GM12878 (cell line): ENCODE measurements around the gene LRRC45. TPM values are rescaled to one million over a fixed set of nuclear protein-coding genes. Genes with fewer than 3 reads are reported as not detected.

Experiments
- BCL11A ChIP-seq: IDR thresholded peaks from 2 replicates; pipeline ENCODE4 v1.6.1; 2011; ENCODE audit warnings: low read depth, low read length
- DPF2 ChIP-seq: fragments of 450-650 bp; IDR thresholded peaks from 2 replicates; pipeline ENCODE4 v1.6.1; 2017; ENCODE audit warnings: mild to moderate bottlenecking
- HCFC1 ChIP-seq: fragments of 150-350 bp; IDR thresholded peaks from 2 replicates; pipeline ENCODE4 v1.6.1; 2014; ENCODE audit warnings: low read length
- HDAC6 ChIP-seq: fragments of 200-600 bp; sonication (generic); IDR thresholded peaks from one replicate; pipeline ENCODE4 v1.8.0; 2017; ENCODE audit warnings: antibody characterized with exemption; ENCODE audit not compliant: unreplicated experiment
- IKZF1 ChIP-seq: fragments of 450-650 bp; conservative IDR thresholded peaks from 2 replicates; pipeline ENCODE4 v1.6.1; 2017; ENCODE audit warnings: antibody characterized with exemption, mild to moderate bottlenecking
- JUND ChIP-seq: IDR thresholded peaks from 2 replicates; pipeline ENCODE4 v1.6.1; 2012; ENCODE audit warnings: low read depth, mild to moderate bottlenecking, low read length, improper control_type of control experiment, moderate library complexity
- LARP7 ChIP-seq: fragments of 450-650 bp; IDR thresholded peaks from 2 replicates; pipeline ENCODE4 v1.6.1; 2017; ENCODE audit warnings: mild to moderate bottlenecking
- MEF2B ChIP-seq: fragments of 450-650 bp; IDR thresholded peaks from 2 replicates; pipeline ENCODE4 v1.6.1; 2018; ENCODE audit warnings: mild to moderate bottlenecking, moderate library complexity; ENCODE audit not compliant: partially characterized antibody, poor library complexity, severe bottlenecking
- MYC ChIP-seq: IDR thresholded peaks from 2 replicates; pipeline ENCODE4 v1.6.1; 2011; ENCODE audit warnings: mild to moderate bottlenecking, low read length, moderate library complexity, inconsistent platforms; ENCODE audit not compliant: insufficient read depth, insufficient replicate concordance, insufficient read length, severe bottlenecking
- NRF1 ChIP-seq: conservative IDR thresholded peaks from 2 replicates; pipeline ENCODE4 v1.6.1; 2011; ENCODE audit warnings: mild to moderate bottlenecking, low read depth, low read length, improper control_type of control experiment
- PAX5 ChIP-seq: IDR thresholded peaks from 2 replicates; pipeline ENCODE4 v1.6.1; 2011; ENCODE audit warnings: low read depth, low read length, borderline replicate concordance
- POLR2AphosphoS2 ChIP-seq: IDR thresholded peaks from 2 replicates; pipeline ENCODE4 v1.6.1; 2011; ENCODE audit warnings: low read depth, mild to moderate bottlenecking, low read length, improper control_type of control experiment, moderate library complexity
- TCF12 ChIP-seq: IDR thresholded peaks from 2 replicates; pipeline ENCODE4 v1.6.1; 2011; ENCODE audit warnings: low read depth, mild to moderate bottlenecking, low read length
- WRNIP1 ChIP-seq: IDR thresholded peaks from 2 replicates; pipeline ENCODE4 v1.6.1; 2011; ENCODE audit warnings: low read depth, low read length, improper control_type of control experiment, borderline replicate concordance
- ZNF24 ChIP-seq: fragments of 450-650 bp; IDR thresholded peaks from 2 replicates; pipeline ENCODE4 v1.6.1; 2017; ENCODE audit warnings: antibody characterized with exemption, mild to moderate bottlenecking
- polyA plus RNA-seq, 11 experiments: library from polyadenylated mRNA; depleted of rRNA in 4 of 11; unstranded in 6 of 11; stranded (reverse) in 5 of 11; fragments of >200 nt; fragmentation: Nextera tagmentation in 4 of 11; fragmentation: Illumina TruSeq in 1 of 11; extraction: Ambion mirVana in 4 of 11; extraction: Trizol in 1 of 11; gene quantifications; 1 replicate in 1 of 11; 2 replicates in 10 of 11; pipeline versions ENCODE4 v1.2.1 to v1.2.3, GENCODE V29; 2011 to 2016; ENCODE audit warnings: inconsistent platforms in 2 of 11, missing spikeins in 2 of 11, low read depth in 1 of 11
- total RNA-seq, 4 experiments: library from RNA; depleted of rRNA in 3 of 4; stranded (reverse); fragments of >200 nt in 3 of 4; fragmentation: Illumina TruSeq in 1 of 4; extraction: Trizol in 1 of 4; gene quantifications; 2 replicates each; pipeline versions ENCODE4 v1.2.1 to v1.2.3, GENCODE V29; 2013 to 2021
- TF ChIP-seq, protein P1 (sequence below): fragments of 450-650 bp; IDR thresholded peaks from 2 replicates; pipeline ENCODE4 v1.6.1; 2017; ENCODE audit warnings: antibody characterized with exemption, mild to moderate bottlenecking, moderate library complexity
- TF ChIP-seq, protein P2 (sequence below): fragments of 450-650 bp; formaldehyde crosslinking; IDR thresholded peaks from 2 replicates; pipeline ENCODE4 v1.4.0; 2022; ENCODE audit warnings: mild to moderate bottlenecking, moderate library complexity
- TF ChIP-seq, protein P3 (sequence below): fragments of 450-650 bp; IDR thresholded peaks from 2 replicates; pipeline ENCODE4 v1.6.1; 2017; ENCODE audit warnings: mild to moderate bottlenecking, moderate library complexity

LRRC45 gene
- total and polyA plus RNA-seq, 10 of the 15 experiments (the other 5 are each of a cell fraction or from before 2014, with no cell fraction given): 0.03 to 27.7 (median 10.4) TPM

DNA sequence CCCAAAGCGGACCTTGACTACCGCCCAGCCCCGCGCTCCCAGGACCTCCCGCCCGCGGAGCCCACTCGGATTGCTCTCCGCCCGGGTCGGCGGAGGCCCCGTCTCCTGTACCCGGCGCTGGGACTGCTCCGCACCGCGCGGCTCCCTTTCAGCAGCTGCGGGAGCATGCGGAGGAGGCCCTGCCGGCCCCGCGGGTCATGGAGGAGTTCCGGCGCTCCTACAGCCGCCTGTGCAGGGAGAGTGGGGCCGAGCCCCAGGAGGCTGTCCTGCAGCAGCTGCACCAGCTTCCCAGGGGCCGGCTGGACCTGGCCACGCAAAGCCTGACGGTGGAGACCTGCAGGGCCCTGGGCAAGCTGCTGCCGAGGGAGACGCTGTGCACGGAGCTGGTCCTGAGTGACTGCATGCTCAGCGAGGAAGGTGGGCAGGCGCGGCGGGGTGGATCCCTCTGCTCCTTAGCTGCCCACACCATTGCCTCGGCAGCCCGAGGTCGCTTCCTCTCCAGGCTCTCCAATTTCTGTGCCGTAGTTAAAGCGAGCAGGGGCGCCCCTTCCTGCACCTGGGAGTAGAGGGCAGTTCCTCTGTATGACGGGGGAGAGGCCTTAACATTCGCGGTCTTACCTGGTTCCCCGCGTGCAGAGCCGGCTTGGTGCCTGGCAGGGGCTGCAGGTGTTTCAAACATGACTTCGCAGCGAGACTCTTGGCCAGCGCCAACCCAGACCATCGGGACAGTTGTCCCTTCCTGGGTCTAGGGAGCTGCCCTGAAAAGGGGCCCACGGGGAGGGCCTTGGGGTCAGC is 539 bp downstream of the LRRC45 start (continued):
- TF ChIP-seq MEF2B: peak; percentile 18
- no peak for TF ChIP-seq HDAC6
- no peak for TF ChIP-seq PAX5
- TF ChIP-seq JUND: no peak
- TF ChIP-seq, protein P1, sequence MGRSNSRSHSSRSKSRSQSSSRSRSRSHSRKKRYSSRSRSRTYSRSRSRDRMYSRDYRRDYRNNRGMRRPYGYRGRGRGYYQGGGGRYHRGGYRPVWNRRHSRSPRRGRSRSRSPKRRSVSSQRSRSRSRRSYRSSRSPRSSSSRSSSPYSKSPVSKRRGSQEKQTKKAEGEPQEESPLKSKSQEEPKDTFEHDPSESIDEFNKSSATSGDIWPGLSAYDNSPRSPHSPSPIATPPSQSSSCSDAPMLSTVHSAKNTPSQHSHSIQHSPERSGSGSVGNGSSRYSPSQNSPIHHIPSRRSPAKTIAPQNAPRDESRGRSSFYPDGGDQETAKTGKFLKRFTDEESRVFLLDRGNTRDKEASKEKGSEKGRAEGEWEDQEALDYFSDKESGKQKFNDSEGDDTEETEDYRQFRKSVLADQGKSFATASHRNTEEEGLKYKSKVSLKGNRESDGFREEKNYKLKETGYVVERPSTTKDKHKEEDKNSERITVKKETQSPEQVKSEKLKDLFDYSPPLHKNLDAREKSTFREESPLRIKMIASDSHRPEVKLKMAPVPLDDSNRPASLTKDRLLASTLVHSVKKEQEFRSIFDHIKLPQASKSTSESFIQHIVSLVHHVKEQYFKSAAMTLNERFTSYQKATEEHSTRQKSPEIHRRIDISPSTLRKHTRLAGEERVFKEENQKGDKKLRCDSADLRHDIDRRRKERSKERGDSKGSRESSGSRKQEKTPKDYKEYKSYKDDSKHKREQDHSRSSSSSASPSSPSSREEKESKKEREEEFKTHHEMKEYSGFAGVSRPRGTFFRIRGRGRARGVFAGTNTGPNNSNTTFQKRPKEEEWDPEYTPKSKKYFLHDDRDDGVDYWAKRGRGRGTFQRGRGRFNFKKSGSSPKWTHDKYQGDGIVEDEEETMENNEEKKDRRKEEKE: no peak
- no peak for TF ChIP-seq NRF1
- TF ChIP-seq, protein P2, sequence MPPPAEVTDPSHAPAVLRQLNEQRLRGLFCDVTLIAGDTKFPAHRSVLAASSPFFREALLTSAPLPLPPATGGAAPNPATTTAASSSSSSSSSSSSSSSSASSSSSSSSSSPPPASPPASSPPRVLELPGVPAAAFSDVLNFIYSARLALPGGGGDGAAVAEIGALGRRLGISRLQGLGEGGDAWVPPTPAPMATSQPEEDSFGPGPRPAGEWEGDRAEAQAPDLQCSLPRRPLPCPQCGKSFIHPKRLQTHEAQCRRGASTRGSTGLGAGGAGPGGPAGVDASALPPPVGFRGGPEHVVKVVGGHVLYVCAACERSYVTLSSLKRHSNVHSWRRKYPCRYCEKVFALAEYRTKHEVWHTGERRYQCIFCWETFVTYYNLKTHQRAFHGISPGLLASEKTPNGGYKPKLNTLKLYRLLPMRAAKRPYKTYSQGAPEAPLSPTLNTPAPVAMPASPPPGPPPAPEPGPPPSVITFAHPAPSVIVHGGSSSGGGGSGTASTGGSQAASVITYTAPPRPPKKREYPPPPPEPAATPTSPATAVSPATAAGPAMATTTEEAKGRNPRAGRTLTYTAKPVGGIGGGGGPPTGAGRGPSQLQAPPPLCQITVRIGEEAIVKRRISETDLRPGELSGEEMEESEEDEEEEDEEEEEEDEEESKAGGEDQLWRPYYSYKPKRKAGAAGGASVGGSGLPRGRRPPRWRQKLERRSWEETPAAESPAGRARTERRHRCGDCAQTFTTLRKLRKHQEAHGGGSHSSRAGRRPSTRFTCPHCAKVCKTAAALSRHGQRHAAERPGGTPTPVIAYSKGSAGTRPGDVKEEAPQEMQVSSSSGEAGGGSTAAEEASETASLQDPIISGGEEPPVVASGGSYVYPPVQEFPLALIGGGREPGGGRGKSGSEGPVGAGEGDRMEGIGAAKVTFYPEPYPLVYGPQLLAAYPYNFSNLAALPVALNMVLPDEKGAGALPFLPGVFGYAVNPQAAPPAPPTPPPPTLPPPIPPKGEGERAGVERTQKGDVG (CRISPR knock-in tag): no peak
- no peak for TF ChIP-seq MYC
- TF ChIP-seq ZNF24: no peak
- TF ChIP-seq LARP7: peak; percentile 68; the same call in 1 of the 2 replicates
- TF ChIP-seq WRNIP1: no peak
- no peak for TF ChIP-seq POLR2AphosphoS2
- TF ChIP-seq, protein P3, sequence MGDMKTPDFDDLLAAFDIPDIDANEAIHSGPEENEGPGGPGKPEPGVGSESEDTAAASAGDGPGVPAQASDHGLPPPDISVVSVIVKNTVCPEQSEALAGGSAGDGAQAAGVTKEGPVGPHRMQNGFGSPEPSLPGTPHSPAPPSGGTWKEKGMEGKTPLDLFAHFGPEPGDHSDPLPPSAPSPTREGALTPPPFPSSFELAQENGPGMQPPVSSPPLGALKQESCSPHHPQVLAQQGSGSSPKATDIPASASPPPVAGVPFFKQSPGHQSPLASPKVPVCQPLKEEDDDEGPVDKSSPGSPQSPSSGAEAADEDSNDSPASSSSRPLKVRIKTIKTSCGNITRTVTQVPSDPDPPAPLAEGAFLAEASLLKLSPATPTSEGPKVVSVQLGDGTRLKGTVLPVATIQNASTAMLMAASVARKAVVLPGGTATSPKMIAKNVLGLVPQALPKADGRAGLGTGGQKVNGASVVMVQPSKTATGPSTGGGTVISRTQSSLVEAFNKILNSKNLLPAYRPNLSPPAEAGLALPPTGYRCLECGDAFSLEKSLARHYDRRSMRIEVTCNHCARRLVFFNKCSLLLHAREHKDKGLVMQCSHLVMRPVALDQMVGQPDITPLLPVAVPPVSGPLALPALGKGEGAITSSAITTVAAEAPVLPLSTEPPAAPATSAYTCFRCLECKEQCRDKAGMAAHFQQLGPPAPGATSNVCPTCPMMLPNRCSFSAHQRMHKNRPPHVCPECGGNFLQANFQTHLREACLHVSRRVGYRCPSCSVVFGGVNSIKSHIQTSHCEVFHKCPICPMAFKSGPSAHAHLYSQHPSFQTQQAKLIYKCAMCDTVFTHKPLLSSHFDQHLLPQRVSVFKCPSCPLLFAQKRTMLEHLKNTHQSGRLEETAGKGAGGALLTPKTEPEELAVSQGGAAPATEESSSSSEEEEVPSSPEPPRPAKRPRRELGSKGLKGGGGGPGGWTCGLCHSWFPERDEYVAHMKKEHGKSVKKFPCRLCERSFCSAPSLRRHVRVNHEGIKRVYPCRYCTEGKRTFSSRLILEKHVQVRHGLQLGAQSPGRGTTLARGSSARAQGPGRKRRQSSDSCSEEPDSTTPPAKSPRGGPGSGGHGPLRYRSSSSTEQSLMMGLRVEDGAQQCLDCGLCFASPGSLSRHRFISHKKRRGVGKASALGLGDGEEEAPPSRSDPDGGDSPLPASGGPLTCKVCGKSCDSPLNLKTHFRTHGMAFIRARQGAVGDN: no peak
- TF ChIP-seq IKZF1: no peak; the same call in 1 of the 2 replicates
- no peak for TF ChIP-seq TCF12
- TF ChIP-seq HCFC1: no peak
- TF ChIP-seq BCL11A: no peak
- 0 out of 2 replicates have a peak, but pooled peaks have one; percentile 26 for TF ChIP-seq DPF2
